SK-N-SH (cell line): Measurements from ENCODE around the gene SMIM29. TPM values are rescaled to one million over a fixed set of nuclear protein-coding genes. Genes with fewer than 3 reads are reported as not detected.

ENCODE experiments used
- polyA plus RNA-seq, 3 experiments: library from polyadenylated mRNA; depleted of rRNA; stranded (reverse); fragments of >200 nt; gene quantifications; 2 replicates each; pipeline ENCODE4 v1.2.3, GENCODE V29; 2012
- small RNA-seq, 7 experiments: library from RNA; depleted of rRNA; stranded (forward); fragments of <200 nt; gene quantifications; one replicate each; pipeline ENCODE3, GENCODE V24; 2012

Gene SMIM29
- polyA plus RNA-seq, 1 of the 3 experiments (the other 2 are of a cell fraction) = 50.2 TPM

Small RNA genes within 50 kb of the gene (small RNA-seq; reads per million reads assigned to genes)
- 0 reads per million in 7 experiments for gene MIR6835

Other genes with a start within 250 kb of the SMIM29 start
- not detected in 2 replicates for gene GRM4, start 102.9 kb downstream of the SMIM29 start, polyA plus RNA-seq (2012; rRNA removed)
- 185 and 433 TPM in 2 replicates for gene HMGA1, start 12.1 kb downstream of the SMIM29 start, polyA plus RNA-seq (2012; rRNA removed)
- 11.9 and 14.4 TPM in 2 replicates for gene NUDT3, start 143.7 kb upstream of the SMIM29 start, polyA plus RNA-seq (2012; rRNA removed)
- gene RPS10, start 177.1 kb upstream of the SMIM29 start, polyA plus RNA-seq (2012; rRNA removed) = 4,475 and 5,166 TPM in 2 replicates
- gene PACSIN1, start 217.1 kb upstream of the SMIM29 start, polyA plus RNA-seq (2012; rRNA removed) = 0.02 and 0.05 TPM in 2 replicates